ENCODE results near the gene HOXC10.
A peak's percentile ranks its signal among the peaks of the same experiment; 100 is the strongest.

Gene HOXC10

DNA sequence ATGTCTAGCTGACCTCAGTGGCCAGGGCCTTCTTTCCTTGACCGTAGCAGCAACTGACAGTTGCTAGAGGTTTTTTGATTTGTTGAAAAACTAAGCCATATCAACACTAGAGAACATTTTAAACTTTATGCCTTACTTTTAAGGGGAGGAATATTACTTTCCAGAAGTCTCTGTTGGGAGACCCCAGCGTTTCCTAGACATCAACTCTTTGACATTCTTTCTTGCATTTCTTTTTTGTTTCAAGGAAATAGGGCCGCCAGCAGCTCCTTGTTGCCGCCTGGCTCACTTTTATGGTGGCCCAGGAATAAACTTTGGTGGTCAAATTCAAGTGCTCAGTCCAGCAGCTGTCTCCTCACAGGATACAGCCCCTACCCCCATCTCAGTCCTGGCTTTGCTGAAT is 14.5 kb upstream of the HOXC10 start:
- no peak for DNase-seq (ENCODE audit: extremely low read depth, low read depth)
- TF ChIP-seq, protein P1, sequence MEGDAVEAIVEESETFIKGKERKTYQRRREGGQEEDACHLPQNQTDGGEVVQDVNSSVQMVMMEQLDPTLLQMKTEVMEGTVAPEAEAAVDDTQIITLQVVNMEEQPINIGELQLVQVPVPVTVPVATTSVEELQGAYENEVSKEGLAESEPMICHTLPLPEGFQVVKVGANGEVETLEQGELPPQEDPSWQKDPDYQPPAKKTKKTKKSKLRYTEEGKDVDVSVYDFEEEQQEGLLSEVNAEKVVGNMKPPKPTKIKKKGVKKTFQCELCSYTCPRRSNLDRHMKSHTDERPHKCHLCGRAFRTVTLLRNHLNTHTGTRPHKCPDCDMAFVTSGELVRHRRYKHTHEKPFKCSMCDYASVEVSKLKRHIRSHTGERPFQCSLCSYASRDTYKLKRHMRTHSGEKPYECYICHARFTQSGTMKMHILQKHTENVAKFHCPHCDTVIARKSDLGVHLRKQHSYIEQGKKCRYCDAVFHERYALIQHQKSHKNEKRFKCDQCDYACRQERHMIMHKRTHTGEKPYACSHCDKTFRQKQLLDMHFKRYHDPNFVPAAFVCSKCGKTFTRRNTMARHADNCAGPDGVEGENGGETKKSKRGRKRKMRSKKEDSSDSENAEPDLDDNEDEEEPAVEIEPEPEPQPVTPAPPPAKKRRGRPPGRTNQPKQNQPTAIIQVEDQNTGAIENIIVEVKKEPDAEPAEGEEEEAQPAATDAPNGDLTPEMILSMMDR (IDR thresholded peaks at IDR 0.05; ENCODE audit: low read depth, low read length, missing control alignments) = no peak
- no peak overlapping the region for H3K4me3 ChIP-seq (replicated peaks; ENCODE audit: low read depth, low read length)

- no peak overlapping the region for H3K4me3 ChIP-seq (replicated peaks; ENCODE audit: low read depth, low read length)
- TF ChIP-seq, protein P1 (IDR thresholded peaks at IDR 0.05; ENCODE audit: low read depth, low read length, missing control alignments) = no peak
- DNase-seq (ENCODE audit: extremely low read depth, low read depth) = no peak
Measured at GRCh38 chr12:53971129-53971528, 13.8 kb upstream of the HOXC10 start.

DNA sequence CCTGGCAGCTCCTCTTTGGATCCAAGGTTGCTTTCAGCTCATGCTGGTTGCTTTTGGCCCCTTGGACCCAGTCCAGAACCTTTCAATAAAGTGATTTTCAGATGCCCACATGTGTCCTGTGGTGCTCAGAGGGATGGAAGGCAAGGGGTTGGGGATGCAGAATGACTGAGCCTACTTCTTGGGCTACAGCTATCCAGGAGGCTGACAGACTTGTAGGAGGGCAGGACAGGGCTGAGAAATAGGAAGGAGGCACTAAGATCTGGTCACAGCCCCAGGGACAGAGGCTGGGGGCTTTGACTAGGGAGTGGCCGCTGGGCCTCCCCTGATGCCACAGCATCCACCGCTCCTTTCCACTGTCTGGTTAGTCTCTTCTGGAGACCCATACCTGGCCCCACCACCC is 13.3 kb upstream of the HOXC10 start:
- no peak overlapping the region for H3K4me3 ChIP-seq (replicated peaks; ENCODE audit: low read depth, low read length)
- TF ChIP-seq, protein P1 (IDR thresholded peaks at IDR 0.05; ENCODE audit: low read depth, low read length, missing control alignments) = no peak
- no peak for DNase-seq (ENCODE audit: extremely low read depth, low read depth)

DNA sequence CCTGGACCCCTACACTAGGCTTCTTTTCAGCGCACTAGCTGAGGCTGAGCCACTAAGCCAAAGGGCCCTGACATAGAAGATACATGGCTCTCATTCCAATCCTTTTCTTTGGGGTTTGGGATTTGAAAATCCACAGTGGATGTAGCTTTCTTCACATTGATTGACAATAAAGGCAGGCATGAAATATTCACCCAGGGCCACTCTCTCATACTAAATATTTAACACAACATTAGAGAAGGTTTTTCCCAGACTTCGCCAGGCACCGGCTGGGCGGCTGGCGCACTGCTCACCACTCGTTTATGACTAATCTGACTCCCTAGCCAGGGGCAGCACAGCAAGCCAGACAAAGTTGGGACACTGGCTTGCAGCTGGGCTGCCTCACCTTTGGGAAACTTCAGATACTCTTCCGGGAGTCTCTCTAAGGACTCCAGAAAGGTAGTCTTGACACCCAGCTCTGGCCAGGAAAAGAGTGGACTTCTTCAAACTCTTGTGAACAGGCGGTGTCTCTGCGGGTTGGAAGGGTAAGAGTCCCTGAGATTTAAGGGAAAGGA is 12.7 kb upstream of the HOXC10 start:
- peak overlapping the region; percentile 47 for H3K4me3 ChIP-seq (replicated peaks; ENCODE audit: low read depth, low read length)
- TF ChIP-seq, protein P1 (IDR thresholded peaks at IDR 0.05; ENCODE audit: low read depth, low read length, missing control alignments) = no peak
- no peak for DNase-seq (ENCODE audit: extremely low read depth, low read depth)

DNA sequence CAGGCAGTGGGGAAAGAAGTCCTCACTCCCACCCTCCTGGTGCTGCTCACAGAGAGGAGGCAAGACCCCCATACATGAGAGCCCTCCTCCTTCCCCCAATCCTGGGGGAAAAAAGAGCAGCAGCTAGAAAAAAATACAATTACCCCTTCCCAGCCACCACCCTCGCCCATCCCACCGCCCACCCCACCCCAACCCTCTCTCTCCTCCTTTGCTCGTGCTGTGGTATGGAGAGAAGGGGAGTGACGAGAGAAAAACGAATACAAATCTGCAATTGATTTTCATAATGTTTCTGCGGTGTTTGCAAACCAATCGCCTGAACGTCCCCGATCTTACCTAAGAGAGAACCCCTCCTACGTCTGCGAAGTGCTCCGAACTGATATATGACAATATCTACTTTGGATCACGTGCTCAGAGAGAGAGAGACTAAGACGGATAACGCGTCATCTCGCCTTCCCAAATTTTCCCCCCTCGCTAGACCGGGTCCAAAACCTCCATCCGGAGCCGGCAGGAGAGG is 12.2 kb upstream of the HOXC10 start, which contains the start of gene HOXC11:
Gene HOXC11, plus strand, starts transcription at position 405 of the 514 bp plus-strand sequence. CDS start 116 bp downstream, outside the sequence.
- TF ChIP-seq, protein P1 (IDR thresholded peaks at IDR 0.05; ENCODE audit: low read depth, low read length, missing control alignments) = no peak
- no peak for DNase-seq (ENCODE audit: extremely low read depth, low read depth)
- H3K4me3 ChIP-seq (replicated peaks; ENCODE audit: low read depth, low read length) = peak within 1 kb of the TSS; percentile 47

GRCh38 chr12:53973236-53974042 is 11.5 kb upstream of the HOXC10 start:
- TF ChIP-seq, protein P1 (IDR thresholded peaks at IDR 0.05; ENCODE audit: low read depth, low read length, missing control alignments) = no peak
- no peak for DNase-seq (ENCODE audit: extremely low read depth, low read depth)
- peak overlapping the region; percentile 47 for H3K4me3 ChIP-seq (replicated peaks; ENCODE audit: low read depth, low read length)
